OCI-LY1 (cell line): Measurements from ENCODE around the gene OR1B1.

Experiments
- H2AFZ ChIP-seq: fragments of 200-600 bp; sonication (generic), shearing (Covaris generic); 2 replicates; pipeline ENCODE4 v1.6.0; 2014; ENCODE audit warnings: antibody characterized with exemption, mild to moderate bottlenecking, low read length
- H3F3A ChIP-seq: fragments of 200-600 bp; sonication (generic), shearing (Covaris generic); 2 replicates; pipeline ENCODE4 v1.6.0; 2014; ENCODE audit warnings: mild to moderate bottlenecking, antibody characterized with exemption, low read length, moderate library complexity; ENCODE audit not compliant: insufficient read depth
- H3K27ac ChIP-seq: fragments of 200-600 bp; sonication (generic); 2 replicates; pipeline ENCODE4 v1.5.1; 2014; ENCODE audit warnings: low read length, mixed run types, mild to moderate bottlenecking, low read depth; ENCODE audit not compliant: poor library complexity, severe bottlenecking
- H3K27me3 ChIP-seq: fragments of 200-600 bp; sonication (generic); 2 replicates; pipeline ENCODE4 v1.6.0; 2014; ENCODE audit warnings: antibody characterized with exemption, mild to moderate bottlenecking, low read length, moderate library complexity; ENCODE audit not compliant: insufficient read depth
- H3K36me3 ChIP-seq: fragments of 200-600 bp; sonication (generic); 2 replicates; pipeline ENCODE4 v1.6.1; 2014; ENCODE audit warnings: mild to moderate bottlenecking, antibody characterized with exemption, low read length, moderate library complexity, mixed read lengths; ENCODE audit not compliant: insufficient read depth
- H3K4me1 ChIP-seq: fragments of 200-600 bp; sonication (generic); 2 replicates; pipeline ENCODE4 v1.5.1; 2014; ENCODE audit warnings: mild to moderate bottlenecking, low read length, moderate library complexity; ENCODE audit not compliant: insufficient read depth, severe bottlenecking
- H3K4me2 ChIP-seq: fragments of 200-600 bp; sonication (generic), shearing (Covaris generic); 2 replicates; pipeline ENCODE4 v1.6.1; 2014; ENCODE audit warnings: low read length
- H3K4me3 ChIP-seq: fragments of 200-600 bp; sonication (generic); 2 replicates; pipeline ENCODE4 v1.5.1; 2014; ENCODE audit warnings: low read length, low read depth, mild to moderate bottlenecking, mixed read lengths; ENCODE audit not compliant: poor library complexity, severe bottlenecking
- H3K79me2 ChIP-seq: fragments of 200-600 bp; shearing (Covaris generic); 2 replicates; pipeline ENCODE4 v1.6.1; 2016; ENCODE audit warnings: mixed run types, low read length, mixed read lengths; ENCODE audit not compliant: insufficient read depth
- H3K9ac ChIP-seq: fragments of 200-600 bp; sonication (generic), shearing (Covaris generic); 2 replicates; pipeline ENCODE4 v1.6.1; 2014; ENCODE audit warnings: mild to moderate bottlenecking, low read length, mixed read lengths
- H3K9me2 ChIP-seq: fragments of 200-600 bp; sonication (generic), shearing (Covaris generic); 2 replicates; pipeline ENCODE4 v1.6.1; 2014; ENCODE audit warnings: low read depth, mild to moderate bottlenecking, low read length, mixed read lengths
- H3K9me3 ChIP-seq: fragments of 200-600 bp; shearing (Covaris generic); 2 replicates; pipeline ENCODE4 v1.6.1; 2014; ENCODE audit warnings: low read length, mixed read lengths
- H4K20me1 ChIP-seq: fragments of 200-600 bp; sonication (generic), shearing (Covaris generic); 2 replicates; pipeline ENCODE4 v1.6.0; 2016; ENCODE audit warnings: mild to moderate bottlenecking, low read length; ENCODE audit not compliant: insufficient read depth
- CTCF ChIP-seq: fragments of 200-600 bp; sonication (generic), shearing (Covaris generic); IDR thresholded peaks from 2 replicates; pipeline ENCODE4 v1.5.1; 2017; ENCODE audit warnings: mild to moderate bottlenecking, antibody characterized with exemption, low read length, moderate library complexity, mixed read lengths
- EZH2 ChIP-seq: fragments of 200-600 bp; sonication (generic), shearing (Covaris generic); IDR thresholded peaks from 2 replicates; pipeline ENCODE4 v1.8.0; 2017; ENCODE audit warnings: borderline replicate concordance, mixed run types, mild to moderate bottlenecking, antibody characterized with exemption, low read length, moderate library complexity, mixed read lengths

OR1B1 gene

GRCh38 chr9:122579874-122580273 lies 77.6 kb downstream of the OR1B1 start:
- H3K9ac ChIP-seq = no peak overlapping the region
- no peak overlapping the region for H3K27ac ChIP-seq
- H2AFZ ChIP-seq = no peak overlapping the region
- no peaks in the 10 kb centered on the region for H4K20me1 ChIP-seq
- H3K4me2 ChIP-seq = no peak overlapping the region
- no peaks in the 10 kb centered on the region for H3K4me1 ChIP-seq
- H3K4me3 ChIP-seq = no peak overlapping the region
- H3K27me3 ChIP-seq = no peaks in the 10 kb centered on the region
- H3K79me2 ChIP-seq = no peaks in the 10 kb centered on the region
- no peaks in the 10 kb centered on the region for H3K9me2 ChIP-seq
- TF ChIP-seq EZH2 (no peak), CTCF (no peak)
- H3F3A ChIP-seq = no peaks in the 10 kb centered on the region
- no peaks in the 10 kb centered on the region for H3K9me3 ChIP-seq
- no peaks in the 10 kb centered on the region for H3K36me3 ChIP-seq
